DOHH2 (cell line): ENCODE measurements around the gene PAM.
"Not testable (repeated sequence)": the region's sequence is repeated elsewhere in the genome, so short reads cannot be mapped to it uniquely, and the experiment has no call there.

Experiments
- H3F3A ChIP-seq: fragments of 200-600 bp; sonication (generic), shearing (Covaris generic); 2 replicates; pipeline ENCODE4 v1.6.0; 2016; ENCODE audit warnings: antibody characterized with exemption, mild to moderate bottlenecking; ENCODE audit not compliant: control insufficient read depth, insufficient read depth
- H3K27ac ChIP-seq: fragments of 200-600 bp; sonication (generic); 2 replicates; pipeline ENCODE4 v1.5.1; 2014; ENCODE audit warnings: low read depth, mild to moderate bottlenecking, low read length, moderate library complexity
- H3K27me3 ChIP-seq: fragments of 200-600 bp; sonication (generic); 2 replicates; pipeline ENCODE4 v1.6.1; 2014; ENCODE audit warnings: mild to moderate bottlenecking, low read length, mixed read lengths; ENCODE audit not compliant: control insufficient read depth
- H3K36me3 ChIP-seq: fragments of 200-600 bp; sonication (generic); 2 replicates; pipeline ENCODE4 v1.6.1; 2014; ENCODE audit warnings: mild to moderate bottlenecking, low read length, moderate library complexity, mixed read lengths; ENCODE audit not compliant: control insufficient read depth
- H3K4me1 ChIP-seq: fragments of 200-600 bp; sonication (generic); 2 replicates; pipeline ENCODE4 v1.6.1; 2014; ENCODE audit warnings: mild to moderate bottlenecking, low read length, mixed read lengths; ENCODE audit not compliant: control insufficient read depth
- H3K4me2 ChIP-seq: fragments of 200-600 bp; sonication (generic); 2 replicates; pipeline ENCODE4 v1.6.0; 2014; ENCODE audit warnings: mild to moderate bottlenecking, low read length, moderate library complexity
- H3K4me3 ChIP-seq: fragments of 200-600 bp; sonication (generic); 2 replicates; pipeline ENCODE4 v1.5.1; 2014; ENCODE audit warnings: mild to moderate bottlenecking, low read length, mixed read lengths
- H3K79me2 ChIP-seq: fragments of 200-600 bp; sonication (generic); 2 replicates; pipeline ENCODE4 v1.6.1; 2014; ENCODE audit warnings: mild to moderate bottlenecking, low read length, mixed read lengths; ENCODE audit not compliant: control insufficient read depth
- H3K9me2 ChIP-seq: fragments of 200-600 bp; sonication (generic); replicated peaks from 2 replicates; pipeline ENCODE4 v1.6.1; 2014; ENCODE audit warnings: mild to moderate bottlenecking, low read length, mixed read lengths; ENCODE audit not compliant: control insufficient read depth
- H3K9me3 ChIP-seq: fragments of 200-600 bp; sonication (generic); 2 replicates; pipeline ENCODE4 v1.6.1; 2014; ENCODE audit warnings: antibody characterized with exemption, low read length, mixed read lengths; ENCODE audit not compliant: control insufficient read depth, insufficient read depth
- H4K20me1 ChIP-seq: fragments of 200-600 bp; sonication (generic); 2 replicates; pipeline ENCODE4 v1.6.0; 2014; ENCODE audit warnings: low read depth, mild to moderate bottlenecking, antibody characterized with exemption, low read length, moderate library complexity; ENCODE audit not compliant: control insufficient read depth, insufficient read depth
- EZH2phosphoT487 ChIP-seq: fragments of 200-600 bp; sonication (generic); IDR thresholded peaks from 2 replicates; pipeline ENCODE4 v1.6.1; 2017; ENCODE audit warnings: borderline replicate concordance, mild to moderate bottlenecking, antibody characterized with exemption, low read length, moderate library complexity, mixed read lengths
- TF ChIP-seq, protein P1 (sequence below): fragments of 200-600 bp; sonication (generic); IDR thresholded peaks from one replicate; pipeline ENCODE4 v1.5.1; 2014; ENCODE audit warnings: antibody characterized with exemption, mild to moderate bottlenecking, low read depth, low read length; ENCODE audit not compliant: poor library complexity, severe bottlenecking

The PAM gene

DNA sequence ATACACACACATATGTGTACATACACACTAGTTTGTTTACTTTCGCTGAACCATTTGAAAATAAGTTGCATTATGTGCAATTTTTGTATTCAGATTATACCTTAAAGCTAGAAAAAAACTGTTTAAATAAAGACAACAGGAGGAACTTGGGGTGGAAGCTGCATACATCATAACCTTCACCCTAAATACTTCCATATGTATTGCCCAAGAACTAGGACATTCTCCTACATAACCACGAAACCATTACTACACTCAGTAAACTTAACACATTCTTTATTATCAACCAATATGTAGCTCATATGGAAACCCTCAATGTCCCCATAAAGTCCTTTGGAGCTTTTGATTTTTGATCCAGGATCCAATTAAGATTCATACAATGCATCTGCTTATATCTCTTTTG lies 281.5 kb downstream of the PAM start:
- H3K79me2 ChIP-seq: no peaks in the 10 kb centered on the region
- 0 out of 2 replicates have a peak, but pooled peaks cover 5% of the 10 kb centered on the region for H3K9me3 ChIP-seq
- no peak overlapping the region for H3K4me2 ChIP-seq
- H3F3A ChIP-seq: no peaks in the 10 kb centered on the region
- H3K27ac ChIP-seq: no peak overlapping the region
- no peaks in the 10 kb centered on the region for H3K36me3 ChIP-seq
- H3K4me1 ChIP-seq: no peaks in the 10 kb centered on the region
- no peaks in the 10 kb centered on the region for H4K20me1 ChIP-seq
- TF ChIP-seq EZH2phosphoT487: no peak
- TF ChIP-seq, protein P1, sequence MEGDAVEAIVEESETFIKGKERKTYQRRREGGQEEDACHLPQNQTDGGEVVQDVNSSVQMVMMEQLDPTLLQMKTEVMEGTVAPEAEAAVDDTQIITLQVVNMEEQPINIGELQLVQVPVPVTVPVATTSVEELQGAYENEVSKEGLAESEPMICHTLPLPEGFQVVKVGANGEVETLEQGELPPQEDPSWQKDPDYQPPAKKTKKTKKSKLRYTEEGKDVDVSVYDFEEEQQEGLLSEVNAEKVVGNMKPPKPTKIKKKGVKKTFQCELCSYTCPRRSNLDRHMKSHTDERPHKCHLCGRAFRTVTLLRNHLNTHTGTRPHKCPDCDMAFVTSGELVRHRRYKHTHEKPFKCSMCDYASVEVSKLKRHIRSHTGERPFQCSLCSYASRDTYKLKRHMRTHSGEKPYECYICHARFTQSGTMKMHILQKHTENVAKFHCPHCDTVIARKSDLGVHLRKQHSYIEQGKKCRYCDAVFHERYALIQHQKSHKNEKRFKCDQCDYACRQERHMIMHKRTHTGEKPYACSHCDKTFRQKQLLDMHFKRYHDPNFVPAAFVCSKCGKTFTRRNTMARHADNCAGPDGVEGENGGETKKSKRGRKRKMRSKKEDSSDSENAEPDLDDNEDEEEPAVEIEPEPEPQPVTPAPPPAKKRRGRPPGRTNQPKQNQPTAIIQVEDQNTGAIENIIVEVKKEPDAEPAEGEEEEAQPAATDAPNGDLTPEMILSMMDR: no peak
- H3K27me3 ChIP-seq: peaks cover 3% of the 10 kb centered on the region; the same call in 1 of the 2 replicates
- no peaks in the 10 kb centered on the region for H3K9me2 ChIP-seq
- H3K4me3 ChIP-seq: no peak overlapping the region

DNA sequence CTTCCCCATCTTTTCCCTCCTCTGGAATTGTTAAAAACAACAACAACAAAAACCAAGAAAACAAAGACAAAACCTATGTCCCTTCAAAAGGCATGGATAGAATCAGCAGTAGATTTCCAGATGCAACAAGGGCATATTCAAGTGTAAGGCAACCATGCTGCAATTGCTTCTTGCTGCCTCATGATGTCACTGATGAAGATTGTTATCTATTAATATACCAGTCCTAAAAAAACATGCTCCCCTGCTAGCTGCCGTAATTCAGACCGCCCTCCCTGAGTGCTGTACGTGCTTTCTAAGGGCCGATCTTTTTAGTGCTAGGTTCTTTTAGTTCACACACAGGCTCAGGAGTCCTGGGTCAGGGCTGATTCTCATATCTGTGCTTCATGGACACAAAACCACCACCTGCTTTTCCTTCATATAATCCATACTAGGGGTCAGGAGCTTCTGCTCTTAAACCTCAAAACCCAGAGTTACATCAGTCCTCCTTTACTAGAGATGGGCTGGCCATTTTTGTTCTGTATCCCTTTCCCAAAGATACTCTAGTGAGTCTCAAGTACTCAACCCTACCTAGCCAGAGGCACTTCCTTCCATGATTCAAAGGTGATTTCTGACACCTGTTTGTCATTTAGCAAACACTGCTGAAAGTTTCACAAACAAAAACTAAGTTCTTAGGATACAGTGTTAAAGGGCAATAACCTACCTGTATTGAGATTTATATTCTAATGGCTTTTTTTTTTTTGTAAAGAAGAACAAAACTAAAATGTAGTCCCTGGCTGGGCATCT lies 282.8 kb downstream of the PAM start:
- H3K79me2 ChIP-seq: no peaks in the 10 kb centered on the region
- 0 out of 2 replicates have a peak, but pooled peaks cover 5% of the 10 kb centered on the region for H3K9me3 ChIP-seq
- TF ChIP-seq EZH2phosphoT487: no peak
- TF ChIP-seq, protein P1: no peak
- H3K4me2 ChIP-seq: no peak overlapping the region
- no peaks in the 10 kb centered on the region for H4K20me1 ChIP-seq
- H3K9me2 ChIP-seq: no peaks in the 10 kb centered on the region
- no peaks in the 10 kb centered on the region for H3K4me1 ChIP-seq
- H3K27me3 ChIP-seq: peaks cover 3% of the 10 kb centered on the region; the same call in 1 of the 2 replicates
- no peak overlapping the region for H3K27ac ChIP-seq
- no peaks in the 10 kb centered on the region for H3K36me3 ChIP-seq
- no peaks in the 10 kb centered on the region for H3F3A ChIP-seq
- no peak overlapping the region for H3K4me3 ChIP-seq

DNA sequence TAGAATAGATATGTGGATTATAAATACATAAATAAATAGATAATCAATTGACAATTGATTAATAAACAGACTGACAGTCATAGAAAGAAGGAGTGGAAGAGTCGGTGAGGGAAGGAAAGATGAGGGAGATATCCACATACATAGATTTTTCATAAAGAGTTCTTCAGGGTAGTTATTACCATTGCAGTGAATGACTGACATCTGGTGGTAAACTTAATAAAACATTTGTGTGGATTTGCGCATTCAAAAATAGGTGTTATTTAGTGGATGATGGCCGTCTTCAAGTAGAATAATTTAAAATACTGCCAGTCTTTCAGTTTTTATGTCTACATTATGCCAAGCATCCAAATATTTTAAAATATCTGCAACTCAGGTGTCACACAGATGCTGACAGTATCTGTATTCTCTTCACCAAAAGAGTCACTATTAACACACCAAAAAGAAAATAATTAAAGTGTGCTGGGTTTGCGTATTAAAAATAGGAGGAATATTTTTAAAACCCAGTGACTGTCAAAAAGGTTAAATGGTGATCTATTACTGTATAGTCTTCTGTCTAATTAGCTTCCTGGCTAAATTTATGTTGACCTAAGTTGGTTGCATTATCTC lies 286.1 kb downstream of the PAM start:
- H3K4me3 ChIP-seq: no peak overlapping the region
- H3K4me2 ChIP-seq: no peak overlapping the region
- peaks cover 3% of the 10 kb centered on the region for H3K27me3 ChIP-seq
- H3F3A ChIP-seq: no peaks in the 10 kb centered on the region
- no peaks in the 10 kb centered on the region for H3K79me2 ChIP-seq
- no peak overlapping the region for H3K27ac ChIP-seq
- no peaks in the 10 kb centered on the region for H3K36me3 ChIP-seq
- H3K9me3 ChIP-seq: no peaks in the 10 kb centered on the region
- H3K9me2 ChIP-seq: no peaks in the 10 kb centered on the region
- H3K4me1 ChIP-seq: no peaks in the 10 kb centered on the region
- TF ChIP-seq, protein P1: no peak
- no peak for TF ChIP-seq EZH2phosphoT487
- H4K20me1 ChIP-seq: no peaks in the 10 kb centered on the region

DNA sequence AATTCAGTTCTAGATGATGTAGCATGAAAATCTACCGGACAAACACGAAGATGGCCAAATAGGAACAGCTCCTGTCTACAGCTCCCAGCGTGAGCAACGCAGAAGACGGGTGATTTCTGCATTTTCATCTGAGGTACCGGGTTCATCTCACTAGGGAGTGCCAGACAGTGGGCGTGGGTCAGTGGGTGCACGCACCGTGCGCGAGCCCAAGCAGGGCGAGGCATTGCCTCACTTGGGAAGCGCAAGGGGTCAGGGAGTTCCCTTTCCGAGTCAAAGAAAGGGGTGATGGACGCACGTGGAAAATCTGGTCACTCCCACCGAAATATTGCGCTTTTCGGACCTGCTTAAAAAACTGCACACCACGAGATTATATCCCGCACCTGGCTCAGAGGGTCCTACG lies 291.6 kb downstream of the PAM start:
- H3K36me3 ChIP-seq, H3F3A ChIP-seq, H3K27me3 ChIP-seq, H3K9me2 ChIP-seq, H3K27ac ChIP-seq, H3K79me2 ChIP-seq, H3K4me2 ChIP-seq, H3K9me3 ChIP-seq, H3K4me1 ChIP-seq, H4K20me1 ChIP-seq, H3K4me3 ChIP-seq: not testable (repeated sequence)
